ENCODE results near the gene FAM217A. TPM values are rescaled to one million over a fixed set of nuclear protein-coding genes. Genes with fewer than 3 reads are reported as not detected.

FAM217A gene
- total and polyA plus RNA-seq, 2 of the 8 experiments (the other 6 are each of a cell fraction or from before 2014, with no cell fraction given): 0.03 TPM; not detected in 1

GRCh38 chr6:4124351-4124750 is 45.4 kb upstream of the FAM217A start:
- Histone ChIP-seq H3K23ac (ENCODE audit: insufficient read length) (no peak overlapping the region), H2BK5ac (ENCODE audit: low read depth, low read length) (no peak overlapping the region), H3K14ac (ENCODE audit: insufficient read length) (no peak overlapping the region), H3K36me3 (ENCODE audit: control insufficient read depth in 2 of 4, insufficient read depth in 4 of 4, low read length in 3 of 4) (peaks cover 10 to 82% (median 54%) of the 10 kb centered on the region in 4 experiments), H3K4ac (replicated peaks; ENCODE audit: insufficient read length, low read depth, low read length) (no peak overlapping the region), H2BK12ac (ENCODE audit: low read depth, low read length) (no peak overlapping the region), H2AFZ (ENCODE audit: low read length) (no peak overlapping the region), H3K23me2 (ENCODE audit: low read depth, low read length) (no peaks in the 10 kb centered on the region), H2BK20ac (ENCODE audit: low read length) (no peak overlapping the region), H4K5ac (ENCODE audit: insufficient read length, low read depth, low read length) (no peak overlapping the region), H4K8ac (ENCODE audit: extremely low read depth, insufficient read depth, low read length) (no peak overlapping the region), H4K20me1 (replicated peaks in 1 of 2; ENCODE audit: control insufficient read depth in 1 of 2, insufficient read depth in 2 of 2, low read length in 2 of 2) (peaks cover 0 to 2% of the 10 kb centered on the region in 2 experiments), H3K56ac (replicated peaks; ENCODE audit: insufficient read length, low read depth, low read length) (no peak overlapping the region), H3K9me3 (ENCODE audit: insufficient read depth in 2 of 2, low read depth in 1 of 2, low read length in 1 of 2) (no peaks in the 10 kb centered on the region), H3K27me3 (replicated peaks in 1 of 4; ENCODE audit: control insufficient read depth in 3 of 4, extremely low read depth in 1 of 4, insufficient read depth in 3 of 4, low read length in 3 of 4) (no peaks in the 10 kb centered on the region), H2AK5ac (ENCODE audit: low read depth, low read length) (no peak overlapping the region), H2BK120ac (replicated peaks; ENCODE audit: low read depth, low read length) (no peak overlapping the region), H3K18ac (ENCODE audit: extremely low read depth, low read length) (no peak overlapping the region), H3K9ac (replicated peaks in 1 of 4; ENCODE audit: extremely low read depth in 1 of 4, low read depth in 3 of 4, low read length in 3 of 4) (no peak overlapping the region), H2BK15ac (ENCODE audit: low read length) (no peak overlapping the region), H3K4me3 (ENCODE audit: extremely low read depth in 1 of 4, insufficient read depth in 2 of 4, low read depth in 3 of 4, low read length in 4 of 4) (no peak overlapping the region), H3K79me2 (ENCODE audit: control insufficient read depth in 1 of 2, insufficient read depth in 2 of 2, low read length in 2 of 2) (no peaks in the 10 kb centered on the region), H3K4me2 (ENCODE audit: insufficient read depth in 1 of 2, low read depth in 2 of 2, low read length in 2 of 2) (no peak overlapping the region), H3K4me1 (replicated peaks in 1 of 4; ENCODE audit: control insufficient read depth in 3 of 4, insufficient read depth in 4 of 4, low read length in 3 of 4) (no peaks in the 10 kb centered on the region), H3K79me1 (ENCODE audit: low read depth, low read length) (no peaks in the 10 kb centered on the region; the same call in 1 of the 2 replicates), H3K27ac (ENCODE audit: low read depth, low read length) (no peak overlapping the region), H4K91ac (replicated peaks; ENCODE audit: insufficient read length, low read length) (no peak overlapping the region)
- DNase-seq (ENCODE audit: low read depth in 1 of 2, low spot score in 2 of 2): no peak
- TF ChIP-seq USF2 (IDR thresholded peaks at IDR 0.05; ENCODE audit: low read length): no peak
- TF ChIP-seq MAFK (IDR thresholded peaks at IDR 0.05; ENCODE audit: low read depth, low read length): no peak
- TF ChIP-seq SP2 (IDR thresholded peaks at IDR 0.05; ENCODE audit: low read length): no peak
- no peak for TF ChIP-seq EGR1 (IDR thresholded peaks at IDR 0.05; ENCODE audit: borderline replicate concordance, low read depth, low read length)
- TF ChIP-seq HDAC6 (IDR thresholded peaks at IDR 0.05; ENCODE audit: low read depth, low read length): no peak
- no peak for TF ChIP-seq CHD1 (IDR thresholded peaks at IDR 0.05; ENCODE audit: low read depth, low read length)
- TF ChIP-seq ZNF274 (IDR thresholded peaks at IDR 0.05; ENCODE audit: borderline replicate concordance, extremely low read depth, low read length): no peak
- TF ChIP-seq RXRA (IDR thresholded peaks at IDR 0.05; ENCODE audit: insufficient read depth, low read depth, low read length): no peak
- no peak for TF ChIP-seq CTBP2 (IDR thresholded peaks at IDR 0.05; ENCODE audit: borderline replicate concordance, insufficient read depth, insufficient read length, low read length)
- TF ChIP-seq BRCA1 (IDR thresholded peaks at IDR 0.05; ENCODE audit: low read depth, low read length): no peak
- no peak for TF ChIP-seq MAX (IDR thresholded peaks at IDR 0.05)
- TF ChIP-seq SP1 (IDR thresholded peaks at IDR 0.05; ENCODE audit: low read depth, low read length): no peak
- TF ChIP-seq CHD2 (IDR thresholded peaks at IDR 0.05; ENCODE audit: low read length): no peak
- FAIRE-seq: no peak
- CTCF ChIA-PET (ENCODE audit: partially characterized antibody): interaction anchor here (0.9 kb wide), 1 partner anchor 9 kb away, joined by 3 read pairs; no protein-coding TSS in a partner anchor
- 84% methylated on average over 1 of the region's 1 CpG; no CpG with 5 or more reads in 1 of the 2 experiments for WGBS, 2 experiments (ENCODE audit: extremely low coverage in 1 of 2, insufficient coverage in 1 of 2, insufficient read length in 1 of 2, insufficient replicate concordance in 2 of 2, low coverage in 1 of 2, low lambda C conversion rate in 2 of 2, missing lambda C conversion rate in 1 of 2)
- POLR2A ChIA-PET (ENCODE audit: partially characterized antibody): interaction anchor here (2.0 kb wide), 1 partner anchor 10 kb away, joined by 4 read pairs; no protein-coding TSS in a partner anchor

Data from H1 (cell line).